H1 (cell line): Measurements from ENCODE around the gene RNF125.

Source experiments
- CTCF ChIP-seq, 3 experiments: IDR thresholded peaks; 1 replicate in 2 of 3; 2 replicates in 1 of 3; pipeline versions ENCODE4 v1.5.1 to v1.6.1; 2011; ENCODE audit warnings: low read length in 3 of 3, mild to moderate bottlenecking in 3 of 3, inconsistent platforms in 2 of 3, low read depth in 1 of 3, moderate library complexity in 1 of 3; ENCODE audit not compliant: insufficient read depth in 1 of 3; ENCODE audit errors: control extremely low read depth in 1 of 3
- KDM1A ChIP-seq: fragments of 200-600, 300-600 bp; sonication (generic); IDR thresholded peaks from 2 replicates; pipeline ENCODE4 v1.7.1; 2016; ENCODE audit warnings: mild to moderate bottlenecking, low read length, borderline replicate concordance
- POLR2A ChIP-seq, 2 experiments: IDR thresholded peaks; 1 replicate in 1 of 2; 2 replicates in 1 of 2; pipeline ENCODE4 v1.6.1; 2011; ENCODE audit warnings: low read depth in 2 of 2, low read length in 2 of 2, mild to moderate bottlenecking in 2 of 2; ENCODE audit errors: control extremely low read depth in 1 of 2
- RAD21 ChIP-seq, 2 experiments: IDR thresholded peaks in 1 of 2; conservative IDR thresholded peaks in 1 of 2; 2 replicates each; pipeline ENCODE4 v1.6.1; 2011; ENCODE audit warnings: low read depth in 2 of 2, low read length in 2 of 2, improper control_type of control experiment in 1 of 2, inconsistent platforms in 1 of 2, mild to moderate bottlenecking in 1 of 2, moderate library complexity in 1 of 2

GRCh38 chr18:32074206-32074605 lies 55.6 kb downstream of the RNF125 start:
- no peak for TF ChIP-seq KDM1A
- TF ChIP-seq CTCF (IDR thresholded peaks at IDR 0.05; ENCODE audit: control extremely low read depth in 1 of 3, insufficient read depth in 1 of 3, low read depth in 1 of 3, low read length in 3 of 3): no peak
- no peak for TF ChIP-seq POLR2A (IDR thresholded peaks at IDR 0.05; ENCODE audit: control extremely low read depth in 1 of 2, low read depth in 2 of 2, low read length in 2 of 2)
- no peak for TF ChIP-seq RAD21 (IDR thresholded peaks at IDR 0.05 in 1 of 2, conservative IDR thresholded peaks at IDR 0.05 in 1 of 2; ENCODE audit: low read depth in 2 of 2, low read length in 2 of 2)
